ENCODE measurements around the gene KCNAB1. TPM values are rescaled to one million over a fixed set of nuclear protein-coding genes. Genes with fewer than 3 reads are reported as not detected.

The KCNAB1 gene
- total and polyA plus RNA-seq, 4 donors = 0.16 to 2.4 (median 0.72) TPM

DNA sequence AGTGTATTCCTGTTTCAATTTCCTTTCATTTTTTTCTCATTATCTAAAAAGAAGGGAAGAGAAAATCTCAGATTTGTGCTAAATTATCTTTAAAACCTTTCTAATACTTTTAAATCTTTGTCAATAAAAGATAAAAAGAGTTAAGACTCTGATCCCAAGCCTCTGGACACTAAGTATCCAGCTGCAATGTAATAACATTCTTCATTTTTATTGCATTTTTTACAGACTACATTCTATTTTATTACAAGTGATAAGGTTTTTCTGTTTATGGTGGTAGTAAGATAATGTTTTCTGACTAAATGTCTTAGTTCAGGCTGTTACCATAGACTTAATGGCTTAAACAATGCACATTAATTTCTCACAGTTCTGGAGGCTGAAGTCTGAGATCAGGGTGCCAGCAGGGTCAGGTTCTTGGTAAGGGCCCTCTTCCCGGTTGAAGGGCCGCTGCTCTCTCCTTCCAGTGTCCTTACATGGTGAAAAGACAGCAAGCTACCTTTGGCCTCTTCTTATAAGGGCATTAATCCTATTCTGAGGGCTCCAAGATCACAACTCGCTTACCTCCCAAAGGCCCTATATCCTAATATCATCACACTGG lies 19.7 kb downstream of the KCNAB1 start:
- TF ChIP-seq, protein P1, sequence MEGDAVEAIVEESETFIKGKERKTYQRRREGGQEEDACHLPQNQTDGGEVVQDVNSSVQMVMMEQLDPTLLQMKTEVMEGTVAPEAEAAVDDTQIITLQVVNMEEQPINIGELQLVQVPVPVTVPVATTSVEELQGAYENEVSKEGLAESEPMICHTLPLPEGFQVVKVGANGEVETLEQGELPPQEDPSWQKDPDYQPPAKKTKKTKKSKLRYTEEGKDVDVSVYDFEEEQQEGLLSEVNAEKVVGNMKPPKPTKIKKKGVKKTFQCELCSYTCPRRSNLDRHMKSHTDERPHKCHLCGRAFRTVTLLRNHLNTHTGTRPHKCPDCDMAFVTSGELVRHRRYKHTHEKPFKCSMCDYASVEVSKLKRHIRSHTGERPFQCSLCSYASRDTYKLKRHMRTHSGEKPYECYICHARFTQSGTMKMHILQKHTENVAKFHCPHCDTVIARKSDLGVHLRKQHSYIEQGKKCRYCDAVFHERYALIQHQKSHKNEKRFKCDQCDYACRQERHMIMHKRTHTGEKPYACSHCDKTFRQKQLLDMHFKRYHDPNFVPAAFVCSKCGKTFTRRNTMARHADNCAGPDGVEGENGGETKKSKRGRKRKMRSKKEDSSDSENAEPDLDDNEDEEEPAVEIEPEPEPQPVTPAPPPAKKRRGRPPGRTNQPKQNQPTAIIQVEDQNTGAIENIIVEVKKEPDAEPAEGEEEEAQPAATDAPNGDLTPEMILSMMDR (IDR thresholded peaks at IDR 0.05; ENCODE audit: control extremely low read depth, extremely low read depth) = no peak
- H3K4me3 ChIP-seq = no peak overlapping the region
- no peaks in the 10 kb centered on the region for H3K36me3 ChIP-seq (ENCODE audit: control insufficient read depth in 4 of 4, insufficient read depth in 4 of 4, low read length in 4 of 4)
- no peaks in the 10 kb centered on the region for H3K27me3 ChIP-seq (ENCODE audit: control insufficient read depth in 3 of 3, insufficient read depth in 3 of 3, low read length in 2 of 3)
- no peak overlapping the region for H3K9ac ChIP-seq (ENCODE audit: insufficient read depth in 1 of 2, low read length in 2 of 2)
- H3K27ac ChIP-seq (ENCODE audit: low read depth in 1 of 2, low read length in 1 of 2) = no peak overlapping the region
- ATAC-seq (ENCODE audit: insufficient read depth, low FRiP score) = no peak
- H3K9me3 ChIP-seq (ENCODE audit: control insufficient read depth in 4 of 4, insufficient read depth in 3 of 4, low read length in 3 of 4) = peaks cover 0 to 2% (median 0%) of the 10 kb centered on the region in 4 donors
- no peak for DNase-seq
- H3K4me1 ChIP-seq (ENCODE audit: control insufficient read depth in 5 of 5, insufficient read depth in 5 of 5, low read length in 5 of 5) = peaks cover 0 to 5% (median 0%) of the 10 kb centered on the region in 5 donors
- 77 to 90% methylated on average over 3 of the region's 3 CpGs for WGBS, 2 donors

DNA sequence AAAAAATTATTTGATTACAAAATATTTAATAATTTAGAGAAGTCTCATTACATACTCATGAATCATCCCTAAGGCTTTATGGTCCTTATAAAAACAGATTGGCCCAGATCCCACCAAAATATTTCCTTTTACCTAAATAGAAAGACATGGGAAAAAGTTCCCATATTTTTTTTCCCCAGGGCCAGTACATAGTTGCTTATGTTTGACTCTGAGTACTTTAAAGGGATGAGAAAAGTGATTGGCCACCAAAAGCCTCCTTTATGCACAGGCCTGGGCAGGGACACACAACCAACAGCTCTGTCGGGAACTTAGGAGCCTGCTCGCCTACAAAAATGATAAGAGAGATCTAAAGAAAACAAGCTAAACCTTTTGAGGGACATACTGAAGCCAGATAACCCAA lies 22.3 kb downstream of the KCNAB1 start:
- no peak for DNase-seq
- Histone ChIP-seq H3K4me3 (no peak overlapping the region), H3K4me1 (ENCODE audit: control insufficient read depth in 5 of 5, insufficient read depth in 5 of 5, low read length in 5 of 5) (peaks cover 0 to 5% (median 0%) of the 10 kb centered on the region in 5 donors), H3K36me3 (ENCODE audit: control insufficient read depth in 4 of 4, insufficient read depth in 4 of 4, low read length in 4 of 4) (no peaks in the 10 kb centered on the region), H3K27me3 (ENCODE audit: control insufficient read depth in 3 of 3, insufficient read depth in 3 of 3, low read length in 2 of 3) (no peaks in the 10 kb centered on the region), H3K27ac (ENCODE audit: low read depth in 1 of 2, low read length in 1 of 2) (peak overlapping the region in 1 of 2 donors; percentile 23), H3K9ac (ENCODE audit: insufficient read depth in 1 of 2, low read length in 2 of 2) (no peak overlapping the region), H3K9me3 (ENCODE audit: control insufficient read depth in 4 of 4, insufficient read depth in 3 of 4, low read length in 3 of 4) (peaks cover 0 to 2% (median 0%) of the 10 kb centered on the region in 4 donors)
- ATAC-seq (ENCODE audit: insufficient read depth, low FRiP score) = no peak
- TF ChIP-seq, protein P1 (IDR thresholded peaks at IDR 0.05; ENCODE audit: control extremely low read depth, extremely low read depth) = no peak
- WGBS, 2 donors = 79 to 82% methylated on average over 2 of the region's 2 CpGs

DNA sequence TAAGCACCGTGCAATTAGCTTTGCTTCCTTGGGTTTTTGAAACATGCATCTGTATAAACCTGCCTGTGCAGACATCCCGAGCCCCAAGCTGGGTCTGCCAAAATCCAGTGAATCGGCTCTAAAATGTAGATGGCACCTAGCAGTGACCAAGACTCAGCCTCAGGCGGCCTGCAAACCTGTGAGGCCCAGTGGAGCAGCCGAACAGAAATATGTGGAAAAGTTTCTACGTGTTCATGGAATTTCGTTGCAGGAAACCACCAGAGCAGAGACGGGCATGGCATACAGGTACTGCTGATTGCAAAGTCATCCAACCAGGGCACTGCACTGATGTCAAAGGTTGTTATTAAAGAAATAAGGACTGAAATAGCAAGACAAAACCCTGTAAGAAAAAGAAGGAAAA lies 22.8 kb downstream of the KCNAB1 start:
- peak overlapping the region in 1 of 2 donors; percentile 23 for H3K27ac ChIP-seq (ENCODE audit: low read depth in 1 of 2, low read length in 1 of 2)
- no peak overlapping the region for H3K9ac ChIP-seq (ENCODE audit: insufficient read depth in 1 of 2, low read length in 2 of 2)
- TF ChIP-seq, protein P1 (IDR thresholded peaks at IDR 0.05; ENCODE audit: control extremely low read depth, extremely low read depth) = no peak
- peaks cover 0 to 2% (median 0%) of the 10 kb centered on the region in 4 donors for H3K9me3 ChIP-seq (ENCODE audit: control insufficient read depth in 4 of 4, insufficient read depth in 3 of 4, low read length in 3 of 4)
- H3K4me1 ChIP-seq (ENCODE audit: control insufficient read depth in 5 of 5, insufficient read depth in 5 of 5, low read length in 5 of 5) = peaks cover 0 to 5% (median 0%) of the 10 kb centered on the region in 5 donors
- DNase-seq = no peak
- no peak for ATAC-seq (ENCODE audit: insufficient read depth, low FRiP score)
- H3K4me3 ChIP-seq = no peak overlapping the region
- H3K27me3 ChIP-seq (ENCODE audit: control insufficient read depth in 3 of 3, insufficient read depth in 3 of 3, low read length in 2 of 3) = no peaks in the 10 kb centered on the region
- no peaks in the 10 kb centered on the region for H3K36me3 ChIP-seq (ENCODE audit: control insufficient read depth in 4 of 4, insufficient read depth in 4 of 4, low read length in 4 of 4)
- WGBS, 2 donors = 86 to 87% methylated on average over 8 of the region's 8 CpGs

DNA sequence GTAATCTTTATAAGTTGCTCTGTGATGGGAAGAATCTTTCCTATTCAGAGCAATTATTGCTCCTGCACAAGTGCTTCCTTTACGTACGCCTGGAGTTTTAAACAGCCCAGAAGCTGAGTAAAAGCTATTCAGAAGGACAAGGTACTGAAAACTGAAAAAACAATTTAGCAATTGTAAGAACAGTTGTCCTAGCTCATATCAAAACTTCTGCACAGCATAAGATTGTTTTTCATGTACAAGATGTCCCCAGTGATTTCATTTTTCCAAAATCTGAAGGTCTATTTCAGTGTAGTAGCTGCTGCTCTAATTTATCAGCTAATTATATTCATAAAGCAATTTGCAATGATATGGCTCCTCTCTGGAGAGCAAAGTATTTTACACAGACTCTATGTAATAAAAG lies 23.7 kb downstream of the KCNAB1 start:
- Histone ChIP-seq H3K4me3 (no peak overlapping the region), H3K9me3 (ENCODE audit: control insufficient read depth in 4 of 4, insufficient read depth in 3 of 4, low read length in 3 of 4) (peaks cover 0 to 2% (median 0%) of the 10 kb centered on the region in 4 donors), H3K9ac (ENCODE audit: insufficient read depth in 1 of 2, low read length in 2 of 2) (no peak overlapping the region), H3K36me3 (ENCODE audit: control insufficient read depth in 4 of 4, insufficient read depth in 4 of 4, low read length in 4 of 4) (no peaks in the 10 kb centered on the region), H3K27me3 (ENCODE audit: control insufficient read depth in 3 of 3, insufficient read depth in 3 of 3, low read length in 2 of 3) (no peaks in the 10 kb centered on the region), H3K4me1 (ENCODE audit: control insufficient read depth in 5 of 5, insufficient read depth in 5 of 5, low read length in 5 of 5) (peaks cover 0 to 7% (median 0%) of the 10 kb centered on the region in 5 donors), H3K27ac (ENCODE audit: low read depth in 1 of 2, low read length in 1 of 2) (no peak overlapping the region)
- 94 to 97% methylated on average over 2 of the region's 2 CpGs for WGBS, 2 donors
- ATAC-seq (ENCODE audit: insufficient read depth, low FRiP score) = no peak
- TF ChIP-seq, protein P1 (IDR thresholded peaks at IDR 0.05; ENCODE audit: control extremely low read depth, extremely low read depth) = no peak
- DNase-seq = no peak
